Measurements from ENCODE around the gene FUCA2. TPM values are rescaled to one million over a fixed set of nuclear protein-coding genes. Genes with fewer than 3 reads are reported as not detected.

The FUCA2 gene
- total RNA-seq, 1 experiment from 2014 or later, result 72.1 TPM

DNA sequence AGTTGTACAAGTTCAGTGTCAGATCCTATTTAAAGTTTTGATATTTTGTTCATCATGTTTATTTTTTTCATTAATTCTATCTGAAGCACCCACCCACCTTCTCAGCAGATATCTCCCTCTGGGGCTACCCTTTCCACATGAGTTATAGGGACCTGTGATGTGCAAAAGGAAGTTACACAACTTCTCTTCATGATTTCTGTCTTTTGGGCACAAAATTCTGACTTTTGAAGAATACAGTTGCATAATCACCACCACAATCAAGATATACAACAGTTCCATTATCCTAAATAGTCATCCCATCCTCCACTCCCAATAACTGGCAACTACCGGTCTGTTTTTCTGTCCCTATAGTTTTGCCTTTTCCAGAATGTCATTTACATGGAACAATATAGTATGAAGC is 13.8 kb upstream of the FUCA2 start:
- Histone ChIP-seq H4K20me1 (ENCODE audit: control insufficient read depth, insufficient read depth, insufficient read length) (no peaks in the 10 kb centered on the region), H2BK20ac (ENCODE audit: low read depth, low read length, poor library complexity, severe bottlenecking) (no peak overlapping the region), H3K4ac (ENCODE audit: low read depth, low read length) (no peak overlapping the region), H3K9me3 (ENCODE audit: control insufficient read depth, low read depth, low read length) (no peaks in the 10 kb centered on the region), H3K4me2 (ENCODE audit: insufficient read depth, insufficient read length, low read length) (no peak overlapping the region), H2BK120ac (ENCODE audit: low read depth, low read length, poor library complexity, severe bottlenecking) (no peak overlapping the region), H2BK5ac (ENCODE audit: insufficient read length, low read length) (no peak overlapping the region), H2BK15ac (ENCODE audit: low read depth, low read length) (no peak overlapping the region), H3K9ac (ENCODE audit: extremely low read depth, insufficient read length, low read length) (no peak overlapping the region), H4K91ac (ENCODE audit: insufficient read length, low read depth, low read length) (no peak overlapping the region), H3K79me2 (ENCODE audit: insufficient read depth, low read length) (no peaks in the 10 kb centered on the region), H3K27ac (ENCODE audit: insufficient read length, low read depth, low read length) (no peak overlapping the region), H2AFZ (ENCODE audit: low read length) (no peak overlapping the region), H4K5ac (ENCODE audit: insufficient read length, low read depth, low read length) (no peak overlapping the region), H3K14ac (ENCODE audit: insufficient read depth, low read length) (no peak overlapping the region), H2AK5ac (ENCODE audit: insufficient read length, low read length) (no peak overlapping the region), H2BK12ac (ENCODE audit: insufficient read length, low read depth, low read length) (no peak overlapping the region), H3K79me1 (ENCODE audit: insufficient read depth, low read depth, low read length, poor library complexity, severe bottlenecking) (no peaks in the 10 kb centered on the region), H3K4me1 (ENCODE audit: insufficient read depth, low read length) (no peaks in the 10 kb centered on the region), H3K27me3 (ENCODE audit: insufficient read depth, low read length) (no peaks in the 10 kb centered on the region), H3K23ac (ENCODE audit: insufficient read length, low read depth, low read length) (no peak overlapping the region), H4K8ac (replicated peaks; ENCODE audit: insufficient read length, low read depth, low read length) (no peak overlapping the region), H3K23me2 (ENCODE audit: insufficient read length, low read depth, low read length, poor library complexity, severe bottlenecking) (no peaks in the 10 kb centered on the region), H3K56ac (ENCODE audit: insufficient read length, low read depth, low read length) (no peak overlapping the region), H3T11ph (ENCODE audit: low read length) (no peak overlapping the region), H3K18ac (ENCODE audit: insufficient read length, low read depth, low read length) (no peak overlapping the region)
- no peak for DNase-seq
- H3K36me3 Mint-ChIP-seq (ENCODE audit: insufficient read depth in 1 of 3, low read depth in 3 of 3), result no peaks in the 10 kb centered on the region
- H3K9me3 Mint-ChIP-seq, result no peaks in the 10 kb centered on the region
- H3K27me3 Mint-ChIP-seq (ENCODE audit: low read depth), result peaks cover 6% of the 10 kb centered on the region; the same call in 1 of the 2 replicates
- WGBS (ENCODE audit: extremely low coverage, insufficient read length, low lambda C conversion rate), result no CpG with 5 or more reads among the region's 1 CpG
- H3K4me3 Mint-ChIP-seq, result no peak overlapping the region
- no peak overlapping the region for H3K27ac Mint-ChIP-seq
- H3K4me1 Mint-ChIP-seq, result peaks cover 2 to 6% of the 10 kb centered on the region in 2 experiments; a peak in 3 of 4 replicates
- TF ChIP-seq, protein P1, sequence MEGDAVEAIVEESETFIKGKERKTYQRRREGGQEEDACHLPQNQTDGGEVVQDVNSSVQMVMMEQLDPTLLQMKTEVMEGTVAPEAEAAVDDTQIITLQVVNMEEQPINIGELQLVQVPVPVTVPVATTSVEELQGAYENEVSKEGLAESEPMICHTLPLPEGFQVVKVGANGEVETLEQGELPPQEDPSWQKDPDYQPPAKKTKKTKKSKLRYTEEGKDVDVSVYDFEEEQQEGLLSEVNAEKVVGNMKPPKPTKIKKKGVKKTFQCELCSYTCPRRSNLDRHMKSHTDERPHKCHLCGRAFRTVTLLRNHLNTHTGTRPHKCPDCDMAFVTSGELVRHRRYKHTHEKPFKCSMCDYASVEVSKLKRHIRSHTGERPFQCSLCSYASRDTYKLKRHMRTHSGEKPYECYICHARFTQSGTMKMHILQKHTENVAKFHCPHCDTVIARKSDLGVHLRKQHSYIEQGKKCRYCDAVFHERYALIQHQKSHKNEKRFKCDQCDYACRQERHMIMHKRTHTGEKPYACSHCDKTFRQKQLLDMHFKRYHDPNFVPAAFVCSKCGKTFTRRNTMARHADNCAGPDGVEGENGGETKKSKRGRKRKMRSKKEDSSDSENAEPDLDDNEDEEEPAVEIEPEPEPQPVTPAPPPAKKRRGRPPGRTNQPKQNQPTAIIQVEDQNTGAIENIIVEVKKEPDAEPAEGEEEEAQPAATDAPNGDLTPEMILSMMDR (conservative IDR thresholded peaks at IDR 0.05), result no peak
